Activated naive CD4-positive, alpha-beta T cell treated with anti-CD3 and anti-CD28 coated beads, Interleukin-2, amount 10 ng/mL, durations not matched to agents 7 days and 5 days (primary cell): ENCODE results near the gene EIF4H.

Source experiments
- CTCF ChIA-PET: fragments of 350-600 bp; sonication (Branson Sonifier 250); formaldehyde crosslinking; loops from one replicate; lab custom pipeline; 2021; ENCODE audit warnings: antibody characterized with exemption; lab: Charles Lee
- DNase-seq: peaks from one replicate; pipeline ENCODE4 v3.0.0-alpha.2; 2020
- H3K27ac Mint-ChIP-seq: one replicate; pipeline ENCODE4 v1.8.0; 2021; ENCODE audit warnings: mild to moderate bottlenecking, moderate library complexity, mixed read lengths
- H3K27me3 Mint-ChIP-seq: one replicate; pipeline ENCODE4 v1.8.0; 2021; ENCODE audit warnings: mild to moderate bottlenecking, mixed read lengths
- H3K36me3 Mint-ChIP-seq: one replicate; pipeline ENCODE4 v1.8.0; 2021; ENCODE audit warnings: mixed read lengths
- H3K4me1 Mint-ChIP-seq: one replicate; pipeline ENCODE4 v1.8.0; 2021; ENCODE audit warnings: mixed read lengths
- H3K4me3 Mint-ChIP-seq: one replicate; pipeline ENCODE4 v1.8.0; 2021; ENCODE audit warnings: mild to moderate bottlenecking, moderate library complexity, mixed read lengths
- H3K9me3 Mint-ChIP-seq: one replicate; pipeline ENCODE4 v1.8.0; 2021; ENCODE audit warnings: mixed read lengths

Gene EIF4H

DNA sequence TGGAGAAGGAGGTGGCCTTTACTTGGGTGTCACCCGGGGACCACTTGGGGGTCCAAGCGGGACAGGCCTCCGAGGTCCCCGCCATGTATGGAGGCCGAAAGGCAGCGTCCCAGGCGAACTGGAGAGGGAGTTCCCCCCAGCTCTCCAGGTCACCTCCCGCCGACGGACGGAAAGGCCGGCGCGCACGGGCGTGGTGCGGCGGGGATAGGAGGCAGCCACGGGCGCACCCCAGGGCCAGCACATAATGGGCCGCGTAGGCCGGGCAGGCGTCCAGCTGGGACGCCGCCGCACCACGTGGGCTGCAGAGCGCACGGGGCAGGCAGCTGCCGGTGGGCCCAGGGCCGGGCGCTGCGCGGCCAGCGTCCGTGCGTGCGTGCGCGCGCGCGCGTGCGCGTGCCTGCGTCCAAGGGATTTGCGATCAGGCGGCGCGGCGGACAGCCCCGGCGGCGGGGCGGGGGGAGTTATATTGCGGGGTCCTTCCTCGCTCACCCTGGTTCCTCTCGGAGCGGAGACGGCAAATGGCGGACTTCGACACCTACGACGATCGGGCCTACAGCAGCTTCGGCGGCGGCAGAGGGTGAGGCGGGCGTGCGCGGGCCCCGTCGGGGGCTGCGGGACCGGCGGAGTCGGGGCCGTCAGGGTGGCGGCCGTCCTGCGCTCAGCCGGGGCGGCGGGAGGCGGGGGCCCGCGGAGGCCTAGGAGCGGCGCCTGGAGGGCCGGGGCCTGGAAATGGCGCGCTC, at the start of gene EIF4H:
TSS of gene EIF4H (plus strand) at position 491 of the 740 bp plus-strand sequence. CDS start at position 519, 28 bp downstream.
- H3K4me1 Mint-ChIP-seq, result peaks cover 49% of the 10 kb centered on the region
- DNase-seq, result peak; percentile 95
- H3K36me3 Mint-ChIP-seq, result peaks cover 24% of the 10 kb centered on the region
- H3K9me3 Mint-ChIP-seq, result no peaks in the 10 kb centered on the region
- H3K27ac Mint-ChIP-seq, result peak within 1 kb of the TSS; percentile 89
- H3K27me3 Mint-ChIP-seq, result no peaks in the 10 kb centered on the region
- H3K4me3 Mint-ChIP-seq, result peak within 1 kb of the TSS; percentile 84
- CTCF ChIA-PET, result interaction anchor here (1.8 to 2.3 kb wide), 2 partner anchors 10 to 106 kb away, joined by 5 to 12 read pairs; no protein-coding TSS in a partner anchor

- Mint-ChIP-seq H3K27me3 (peaks cover 9% of the 10 kb centered on the region), H3K36me3 (peaks cover 2% of the 10 kb centered on the region), H3K4me3 (no peak overlapping the region), H3K4me1 (no peaks in the 10 kb centered on the region), H3K27ac (no peak overlapping the region), H3K9me3 (no peaks in the 10 kb centered on the region)
- CTCF ChIA-PET, result no interaction called here
- no peak for DNase-seq
These were observed 47.8 kb upstream of the EIF4H start for GRCh38 chr7:74126220-74126880.

- CTCF ChIA-PET, result no interaction called here
- H3K27ac Mint-ChIP-seq, result no peak overlapping the region
- H3K4me1 Mint-ChIP-seq, result peaks cover 4% of the 10 kb centered on the region
- no peak for DNase-seq
- H3K4me3 Mint-ChIP-seq, result no peak overlapping the region
- no peaks in the 10 kb centered on the region for H3K36me3 Mint-ChIP-seq
- H3K9me3 Mint-ChIP-seq, result no peaks in the 10 kb centered on the region
- peaks cover 15% of the 10 kb centered on the region for H3K27me3 Mint-ChIP-seq
These were observed 44.3 kb upstream of the EIF4H start for GRCh38 chr7:74129887-74130286.

DNA sequence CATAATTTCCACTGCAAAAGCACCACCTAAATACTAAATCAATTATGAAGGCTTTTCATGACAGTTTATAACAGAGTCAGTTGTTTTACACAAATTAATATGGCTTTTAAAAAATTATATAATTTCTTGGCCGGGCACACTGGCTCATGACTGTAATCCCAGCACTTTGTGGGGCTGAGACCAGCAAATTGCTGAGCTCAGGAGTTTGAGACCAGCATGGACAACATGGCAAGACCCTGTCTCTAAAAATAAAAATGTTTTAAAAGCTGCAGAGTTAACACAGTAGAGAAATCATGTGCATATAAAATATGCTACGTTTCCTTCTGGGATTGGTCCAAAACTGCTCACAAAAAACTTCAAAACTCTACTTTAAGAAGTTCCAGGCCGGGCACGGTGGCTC, 43.6 kb upstream of the EIF4H start:
- H3K27ac Mint-ChIP-seq, result no peak overlapping the region
- H3K9me3 Mint-ChIP-seq, result no peaks in the 10 kb centered on the region
- H3K4me1 Mint-ChIP-seq, result peaks cover 4% of the 10 kb centered on the region
- DNase-seq, result no peak
- CTCF ChIA-PET, result interaction anchor here (1.6 kb wide), 1 partner anchor 9 kb away, joined by 4 read pairs; no protein-coding TSS in a partner anchor
- peaks cover 15% of the 10 kb centered on the region for H3K27me3 Mint-ChIP-seq
- H3K36me3 Mint-ChIP-seq, result no peaks in the 10 kb centered on the region
- no peak overlapping the region for H3K4me3 Mint-ChIP-seq

DNA sequence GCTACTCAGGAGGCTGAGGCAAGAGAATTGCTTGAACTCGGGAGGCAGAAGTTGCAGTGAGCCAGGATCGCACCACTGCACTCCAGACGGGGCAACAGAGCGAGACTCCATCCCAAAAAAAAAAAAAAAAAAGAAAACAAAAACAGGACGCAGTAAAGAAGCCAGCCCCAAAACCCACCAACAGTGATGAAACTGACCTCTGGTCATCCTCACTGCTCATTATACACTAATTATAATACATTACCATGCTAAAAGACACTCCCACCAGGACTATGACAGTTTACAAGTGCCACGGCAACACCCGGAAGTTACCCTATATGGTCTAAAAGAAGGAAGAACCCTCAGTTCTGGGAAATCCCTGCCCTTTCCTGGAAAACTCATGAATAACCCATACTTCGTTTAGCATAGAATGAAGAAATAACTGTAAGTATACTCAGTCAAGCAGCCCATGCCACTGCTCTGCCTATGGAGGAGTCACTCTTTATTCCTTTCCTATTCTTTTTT, 40.0 kb upstream of the EIF4H start:
- no peak overlapping the region for H3K27ac Mint-ChIP-seq
- peak; percentile 41 for DNase-seq
- H3K27me3 Mint-ChIP-seq, result peaks cover 14% of the 10 kb centered on the region
- no peaks in the 10 kb centered on the region for H3K9me3 Mint-ChIP-seq
- H3K4me1 Mint-ChIP-seq, result peaks cover 4% of the 10 kb centered on the region
- no peak overlapping the region for H3K4me3 Mint-ChIP-seq
- CTCF ChIA-PET, result no interaction called here
- H3K36me3 Mint-ChIP-seq, result no peaks in the 10 kb centered on the region

- Mint-ChIP-seq H3K27ac (peak overlapping the region; percentile 33), H3K36me3 (no peaks in the 10 kb centered on the region)
- CTCF ChIA-PET, result interaction anchor here (0.7 kb wide), 1 partner anchor 21 kb away, joined by 3 read pairs; no protein-coding TSS in a partner anchor
These were observed 35.8 kb upstream of the EIF4H start for GRCh38 chr7:74138334-74138867.

GRCh38 chr7:74138945-74139843, 35.0 kb upstream of the EIF4H start:
- H3K4me1 Mint-ChIP-seq, result peaks cover 7% of the 10 kb centered on the region
- H3K36me3 Mint-ChIP-seq, result no peaks in the 10 kb centered on the region
- DNase-seq, result no peak
- H3K27ac Mint-ChIP-seq, result peak overlapping the region; percentile 33
- peaks cover 6% of the 10 kb centered on the region for H3K27me3 Mint-ChIP-seq
- H3K9me3 Mint-ChIP-seq, result no peaks in the 10 kb centered on the region
- CTCF ChIA-PET, result no interaction called here
- no peak overlapping the region for H3K4me3 Mint-ChIP-seq

More at GRCh38 chr7:74138334-74138867, 35.8 kb upstream of the EIF4H start:
- Mint-ChIP-seq H3K4me1 (peaks cover 8% of the 10 kb centered on the region), H3K9me3 (no peaks in the 10 kb centered on the region), H3K4me3 (no peak overlapping the region), H3K27me3 (no peaks in the 10 kb centered on the region)
- DNase-seq, result no peak

DNA sequence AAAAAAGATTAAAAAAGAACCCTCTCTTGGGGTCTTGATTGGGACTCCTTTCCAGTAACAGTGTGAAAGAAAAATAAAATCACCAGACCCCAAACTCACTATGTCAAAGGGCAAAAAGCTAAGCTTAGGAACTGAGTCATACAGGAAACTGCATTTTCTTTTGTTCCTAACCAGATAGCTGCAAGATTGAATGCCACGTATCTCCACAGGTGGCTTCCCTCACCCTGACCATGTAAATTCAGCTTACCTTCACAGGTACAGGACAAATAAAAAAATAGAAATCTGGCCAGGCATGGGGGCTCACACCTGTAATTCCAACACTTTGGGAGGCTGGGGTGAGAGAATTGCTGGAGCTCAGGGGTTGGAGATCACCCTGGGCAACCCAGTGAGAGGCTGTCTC, 32.5 kb upstream of the EIF4H start:
- no peak overlapping the region for H3K27ac Mint-ChIP-seq
- no peak for DNase-seq
- CTCF ChIA-PET, result interaction anchor here (0.6 to 0.8 kb wide), 2 partner anchors 32 to 72 kb away, joined by 3 read pairs; no protein-coding TSS in a partner anchor
- H3K9me3 Mint-ChIP-seq, result peaks cover 7% of the 10 kb centered on the region
- peaks cover 25% of the 10 kb centered on the region for H3K27me3 Mint-ChIP-seq
- no peak overlapping the region for H3K4me3 Mint-ChIP-seq
- peaks cover 4% of the 10 kb centered on the region for H3K4me1 Mint-ChIP-seq
- H3K36me3 Mint-ChIP-seq, result no peaks in the 10 kb centered on the region

DNA sequence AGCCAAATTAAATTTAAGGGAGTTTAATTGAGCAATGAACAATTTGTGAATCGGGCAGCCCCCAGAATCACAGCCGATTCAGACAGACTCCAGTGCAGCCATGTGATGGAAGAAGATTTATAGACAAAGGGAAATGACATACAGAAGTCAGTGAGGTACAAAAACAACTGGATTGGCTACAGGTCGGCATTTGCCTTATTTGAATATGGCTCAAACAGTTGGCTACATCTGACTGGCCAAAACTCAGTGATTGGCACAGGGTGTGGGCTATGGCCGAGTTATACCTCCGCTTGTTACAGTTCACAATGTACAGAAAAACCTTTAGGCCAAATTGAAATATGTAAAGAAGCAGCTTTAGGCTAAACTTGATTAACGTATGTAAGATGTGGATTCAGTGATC, 30.8 kb upstream of the EIF4H start:
- H3K4me1 Mint-ChIP-seq, result peaks cover 4% of the 10 kb centered on the region
- no peak for DNase-seq
- H3K36me3 Mint-ChIP-seq, result no peaks in the 10 kb centered on the region
- CTCF ChIA-PET, result no interaction called here
- H3K4me3 Mint-ChIP-seq, result no peak overlapping the region
- H3K9me3 Mint-ChIP-seq, result peaks cover 7% of the 10 kb centered on the region
- H3K27ac Mint-ChIP-seq, result no peak overlapping the region
- H3K27me3 Mint-ChIP-seq, result peaks cover 25% of the 10 kb centered on the region

DNA sequence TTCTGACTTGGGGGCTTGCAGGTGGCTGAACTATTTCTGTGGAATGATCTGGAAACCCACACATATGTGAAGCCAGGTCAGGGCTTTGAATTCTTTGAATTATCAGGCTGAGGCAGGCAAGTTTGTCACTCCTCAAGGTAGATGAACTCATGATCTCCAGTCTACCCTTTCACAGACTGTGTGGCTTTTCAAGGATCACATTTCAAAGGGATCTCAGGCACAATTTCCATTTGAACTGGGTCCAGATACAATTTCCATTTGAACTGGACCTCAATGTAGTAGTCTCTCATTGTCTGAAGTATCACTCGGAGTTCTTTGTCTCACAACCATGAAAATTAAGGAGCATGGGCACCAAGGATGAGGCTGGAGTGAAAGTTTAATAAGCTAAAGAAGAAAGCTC, 25.7 kb upstream of the EIF4H start:
- peaks cover 7% of the 10 kb centered on the region for H3K9me3 Mint-ChIP-seq
- H3K36me3 Mint-ChIP-seq, result no peaks in the 10 kb centered on the region
- H3K4me3 Mint-ChIP-seq, result no peak overlapping the region
- no peaks in the 10 kb centered on the region for H3K4me1 Mint-ChIP-seq
- no peak for DNase-seq
- H3K27me3 Mint-ChIP-seq, result peaks cover 25% of the 10 kb centered on the region
- CTCF ChIA-PET, result no interaction called here
- H3K27ac Mint-ChIP-seq, result no peak overlapping the region

- H3K9me3 Mint-ChIP-seq, result peaks cover 7% of the 10 kb centered on the region
- H3K4me3 Mint-ChIP-seq, result no peak overlapping the region
- DNase-seq, result no peak
- H3K36me3 Mint-ChIP-seq, result no peaks in the 10 kb centered on the region
- peaks cover 21% of the 10 kb centered on the region for H3K27me3 Mint-ChIP-seq
- H3K4me1 Mint-ChIP-seq, result no peaks in the 10 kb centered on the region
- H3K27ac Mint-ChIP-seq, result no peak overlapping the region
- CTCF ChIA-PET, result no interaction called here
These were observed 25.1 kb upstream of the EIF4H start for GRCh38 chr7:74149071-74149470.

DNA sequence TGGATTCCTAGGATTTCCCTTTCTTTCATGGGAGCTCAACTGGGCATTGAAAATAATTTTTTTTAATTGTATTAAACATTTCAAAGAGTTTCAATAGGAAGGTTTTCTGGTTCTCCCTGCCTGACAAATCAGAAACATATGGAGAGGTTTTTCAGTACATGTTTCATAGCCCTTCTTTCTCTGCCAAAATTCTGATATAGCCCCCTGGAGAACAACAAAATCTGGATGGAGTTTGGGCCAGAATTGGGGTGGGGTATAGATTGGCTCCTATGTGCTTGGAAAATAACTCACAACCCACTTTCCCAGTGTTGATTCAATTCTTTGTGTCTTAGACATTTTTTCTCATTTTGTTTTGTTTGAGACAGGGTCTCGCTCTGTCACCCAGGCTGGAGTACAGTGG, 24.6 kb upstream of the EIF4H start:
- Mint-ChIP-seq H3K36me3 (no peaks in the 10 kb centered on the region), H3K4me1 (no peaks in the 10 kb centered on the region), H3K9me3 (peaks cover 7% of the 10 kb centered on the region), H3K27me3 (peaks cover 15% of the 10 kb centered on the region), H3K4me3 (no peak overlapping the region), H3K27ac (no peak overlapping the region)
- DNase-seq, result no peak
- CTCF ChIA-PET, result no interaction called here

GRCh38 chr7:74153736-74154135, 20.4 kb upstream of the EIF4H start:
- Mint-ChIP-seq H3K27ac (no peak overlapping the region), H3K4me1 (no peaks in the 10 kb centered on the region), H3K27me3 (no peaks in the 10 kb centered on the region), H3K36me3 (no peaks in the 10 kb centered on the region), H3K4me3 (no peak overlapping the region), H3K9me3 (no peaks in the 10 kb centered on the region)
- CTCF ChIA-PET, result no interaction called here
- no peak for DNase-seq
